ENCODE data around the gene PAK4. TPM values are rescaled to one million over a fixed set of nuclear protein-coding genes. Genes with fewer than 3 reads are reported as not detected.
"Not testable (repeated sequence)": the region's sequence is repeated elsewhere in the genome, so short reads cannot be mapped to it uniquely, and the experiment has no call there.

The PAK4 gene
- polyA plus RNA-seq, 1 donor (not counting 4 experiments of a cell fraction or from before 2014, with no cell fraction given): 11.2 TPM

DNA sequence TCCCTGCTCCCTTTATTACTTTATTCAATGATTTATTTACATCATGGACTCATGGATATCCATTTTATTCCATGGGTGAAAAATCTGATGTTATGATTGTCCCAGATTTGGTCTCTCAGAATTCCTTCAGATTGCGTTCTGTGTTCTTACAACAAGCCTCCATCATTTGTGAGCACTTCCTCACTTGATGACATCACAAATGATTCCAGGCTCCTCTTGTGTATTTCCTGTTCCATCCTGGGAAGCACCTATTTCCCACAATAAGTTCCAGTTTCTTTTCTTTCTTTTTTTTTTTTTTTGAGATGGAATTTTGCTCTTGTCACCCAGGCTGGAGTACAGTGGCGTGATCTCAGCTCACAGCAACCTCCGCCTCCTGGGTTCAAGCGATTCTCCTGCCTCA, 34.7 kb upstream of the PAK4 start:
- Histone ChIP-seq H4K20me1 (ENCODE audit: control insufficient read depth, extremely low read depth, insufficient read depth, low read length) (no peaks in the 10 kb centered on the region), H3K4me1 (ENCODE audit: control insufficient read depth, extremely low read depth, insufficient read depth, low read length) (peaks cover 3% of the 10 kb centered on the region), H3K27me3 (ENCODE audit: control insufficient read depth, extremely low read depth, insufficient read depth, low read length) (no peaks in the 10 kb centered on the region), H2AFZ (ENCODE audit: control insufficient read depth, low read length) (no peak overlapping the region), H3K4me2 (ENCODE audit: control insufficient read depth, extremely low read depth, insufficient read depth, low read depth, low read length) (no peak overlapping the region), H3K36me3 (ENCODE audit: control insufficient read depth in 2 of 2, extremely low read depth in 1 of 2, insufficient read depth in 2 of 2, low read length in 2 of 2) (no peaks in the 10 kb centered on the region), H3K27ac (ENCODE audit: control insufficient read depth, insufficient read depth, low read length) (no peak overlapping the region), H3K9me3 (ENCODE audit: control insufficient read depth, low read depth, low read length) (no peaks in the 10 kb centered on the region), H3K9ac (ENCODE audit: control insufficient read depth, extremely low read depth, insufficient read depth, low read length) (no peak overlapping the region), H3K4me3 (ENCODE audit: control insufficient read depth in 2 of 3, extremely low read depth in 1 of 3, insufficient read depth in 2 of 3, low read depth in 1 of 3, low read length in 3 of 3) (no peak overlapping the region), H3K79me2 (ENCODE audit: control insufficient read depth, insufficient read depth, low read length) (no peaks in the 10 kb centered on the region), H3K9me1 (ENCODE audit: control insufficient read depth, extremely low read depth, insufficient read depth, low read length) (no peaks in the 10 kb centered on the region)
- FAIRE-seq (no peak), DNase-seq (ENCODE audit: low read depth, low spot score) (no peak)
- TF ChIP-seq, protein P1, sequence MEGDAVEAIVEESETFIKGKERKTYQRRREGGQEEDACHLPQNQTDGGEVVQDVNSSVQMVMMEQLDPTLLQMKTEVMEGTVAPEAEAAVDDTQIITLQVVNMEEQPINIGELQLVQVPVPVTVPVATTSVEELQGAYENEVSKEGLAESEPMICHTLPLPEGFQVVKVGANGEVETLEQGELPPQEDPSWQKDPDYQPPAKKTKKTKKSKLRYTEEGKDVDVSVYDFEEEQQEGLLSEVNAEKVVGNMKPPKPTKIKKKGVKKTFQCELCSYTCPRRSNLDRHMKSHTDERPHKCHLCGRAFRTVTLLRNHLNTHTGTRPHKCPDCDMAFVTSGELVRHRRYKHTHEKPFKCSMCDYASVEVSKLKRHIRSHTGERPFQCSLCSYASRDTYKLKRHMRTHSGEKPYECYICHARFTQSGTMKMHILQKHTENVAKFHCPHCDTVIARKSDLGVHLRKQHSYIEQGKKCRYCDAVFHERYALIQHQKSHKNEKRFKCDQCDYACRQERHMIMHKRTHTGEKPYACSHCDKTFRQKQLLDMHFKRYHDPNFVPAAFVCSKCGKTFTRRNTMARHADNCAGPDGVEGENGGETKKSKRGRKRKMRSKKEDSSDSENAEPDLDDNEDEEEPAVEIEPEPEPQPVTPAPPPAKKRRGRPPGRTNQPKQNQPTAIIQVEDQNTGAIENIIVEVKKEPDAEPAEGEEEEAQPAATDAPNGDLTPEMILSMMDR (optimal IDR thresholded peaks at IDR 0.05 in 1 of 3, IDR thresholded peaks at IDR 0.05 in 1 of 3, conservative IDR thresholded peaks at IDR 0.05 in 1 of 3; ENCODE audit: extremely low read depth in 1 of 3, insufficient read depth in 2 of 3, low read length in 3 of 3): no peak
- TF ChIP-seq EZH2 (IDR thresholded peaks at IDR 0.05; ENCODE audit: low read length): no peak
- dilution Hi-C loops (cut with MboI; ENCODE audit: extremely low pct_ligation_motif_present, low sequenced_read_pairs): no loop called here

DNA sequence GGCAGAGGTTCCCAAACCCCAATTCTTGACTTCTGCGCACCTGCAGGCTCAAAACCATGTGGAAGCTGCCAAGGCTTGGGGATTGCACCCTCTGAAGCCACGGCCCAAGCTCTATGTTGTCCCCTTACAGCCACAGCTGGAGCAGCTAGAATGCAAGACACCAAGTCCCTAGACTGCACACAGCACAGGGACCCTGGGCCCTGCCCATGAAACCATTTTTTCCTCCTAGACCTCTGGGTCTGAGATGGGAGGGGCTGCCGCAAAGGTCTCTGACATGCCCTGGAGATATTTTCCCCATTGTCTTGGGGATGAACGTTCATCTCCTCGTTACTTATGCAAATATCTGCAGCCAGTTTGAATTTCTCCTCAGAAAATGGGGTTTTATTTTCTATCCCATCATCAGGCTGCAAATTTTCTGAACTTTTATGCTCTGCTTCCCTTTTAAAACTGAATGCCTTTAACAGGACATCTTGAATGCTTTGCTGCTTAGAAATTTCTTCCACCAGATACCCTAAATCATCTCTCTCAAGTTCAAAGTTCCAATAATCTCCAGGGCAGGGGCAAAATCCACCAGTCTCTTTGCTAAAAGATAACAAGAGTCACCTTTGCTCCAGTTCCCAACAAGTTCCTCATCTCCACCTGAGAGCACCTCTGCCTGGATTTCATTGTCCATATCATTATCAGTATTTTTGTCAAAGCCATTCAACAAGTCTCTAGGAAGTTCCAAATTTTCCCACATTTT, 29.6 kb upstream of the PAK4 start:
- H3K4me2 ChIP-seq (ENCODE audit: control insufficient read depth, extremely low read depth, insufficient read depth, low read depth, low read length); H3K9me1 ChIP-seq (ENCODE audit: control insufficient read depth, extremely low read depth, insufficient read depth, low read length); H3K9ac ChIP-seq (ENCODE audit: control insufficient read depth, extremely low read depth, insufficient read depth, low read length); FAIRE-seq; H4K20me1 ChIP-seq (ENCODE audit: control insufficient read depth, extremely low read depth, insufficient read depth, low read length); dilution Hi-C loops (cut with MboI; ENCODE audit: extremely low pct_ligation_motif_present, low sequenced_read_pairs); DNase-seq (ENCODE audit: low read depth, low spot score); H3K27ac ChIP-seq (ENCODE audit: control insufficient read depth, insufficient read depth, low read length); H3K4me1 ChIP-seq (ENCODE audit: control insufficient read depth, extremely low read depth, insufficient read depth, low read length); H2AFZ ChIP-seq (ENCODE audit: control insufficient read depth, low read length); H3K79me2 ChIP-seq (ENCODE audit: control insufficient read depth, insufficient read depth, low read length); H3K9me3 ChIP-seq (ENCODE audit: control insufficient read depth, low read depth, low read length); H3K4me3 ChIP-seq (ENCODE audit: control insufficient read depth in 2 of 3, extremely low read depth in 1 of 3, insufficient read depth in 2 of 3, low read depth in 1 of 3, low read length in 3 of 3); H3K36me3 ChIP-seq (ENCODE audit: control insufficient read depth in 2 of 2, extremely low read depth in 1 of 2, insufficient read depth in 2 of 2, low read length in 2 of 2); H3K27me3 ChIP-seq (ENCODE audit: control insufficient read depth, extremely low read depth, insufficient read depth, low read length): not testable (repeated sequence)

DNA sequence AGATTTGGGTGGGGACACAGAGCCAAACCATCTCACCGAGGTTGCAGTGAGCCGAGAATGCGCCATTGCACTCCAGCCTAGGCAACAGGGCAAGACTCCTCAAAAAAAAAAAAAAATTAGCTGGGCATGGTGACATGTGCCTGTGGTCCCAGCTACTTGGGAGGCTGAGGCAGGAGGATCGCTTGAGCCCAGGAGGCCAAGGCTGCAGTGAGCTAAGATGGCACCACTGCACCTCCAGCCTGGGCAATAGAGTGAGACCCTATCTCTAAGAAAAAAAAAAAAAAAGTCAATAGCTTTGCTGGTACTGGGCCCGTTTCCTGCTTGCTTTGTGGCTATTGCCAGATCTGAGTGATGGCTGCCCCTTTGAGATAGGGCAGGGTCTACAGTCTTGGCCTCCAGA, 28.3 kb upstream of the PAK4 start:
- no peaks in the 10 kb centered on the region for H3K79me2 ChIP-seq (ENCODE audit: control insufficient read depth, insufficient read depth, low read length)
- no peaks in the 10 kb centered on the region for H3K9me3 ChIP-seq (ENCODE audit: control insufficient read depth, low read depth, low read length)
- no peak for FAIRE-seq
- no peak overlapping the region for H3K4me2 ChIP-seq (ENCODE audit: control insufficient read depth, extremely low read depth, insufficient read depth, low read depth, low read length)
- no peak overlapping the region for H3K27ac ChIP-seq (ENCODE audit: control insufficient read depth, insufficient read depth, low read length)
- H3K4me1 ChIP-seq (ENCODE audit: control insufficient read depth, extremely low read depth, insufficient read depth, low read length): peaks cover 3% of the 10 kb centered on the region
- H3K27me3 ChIP-seq (ENCODE audit: control insufficient read depth, extremely low read depth, insufficient read depth, low read length): peaks cover 7% of the 10 kb centered on the region
- H4K20me1 ChIP-seq (ENCODE audit: control insufficient read depth, extremely low read depth, insufficient read depth, low read length): no peaks in the 10 kb centered on the region
- H3K9me1 ChIP-seq (ENCODE audit: control insufficient read depth, extremely low read depth, insufficient read depth, low read length): no peaks in the 10 kb centered on the region
- H3K4me3 ChIP-seq (ENCODE audit: control insufficient read depth in 2 of 3, extremely low read depth in 1 of 3, insufficient read depth in 2 of 3, low read depth in 1 of 3, low read length in 3 of 3): no peak overlapping the region
- H3K9ac ChIP-seq (ENCODE audit: control insufficient read depth, extremely low read depth, insufficient read depth, low read length): no peak overlapping the region
- H3K36me3 ChIP-seq (ENCODE audit: control insufficient read depth in 2 of 2, extremely low read depth in 1 of 2, insufficient read depth in 2 of 2, low read length in 2 of 2): no peaks in the 10 kb centered on the region
- DNase-seq (ENCODE audit: low read depth, low spot score): no peak
- H2AFZ ChIP-seq (ENCODE audit: control insufficient read depth, low read length): no peak overlapping the region
- dilution Hi-C loops (cut with MboI; ENCODE audit: extremely low pct_ligation_motif_present, low sequenced_read_pairs): no loop called here
- TF ChIP-seq, protein P1 (optimal IDR thresholded peaks at IDR 0.05 in 1 of 3, IDR thresholded peaks at IDR 0.05 in 1 of 3, conservative IDR thresholded peaks at IDR 0.05 in 1 of 3; ENCODE audit: extremely low read depth in 1 of 3, insufficient read depth in 2 of 3, low read length in 3 of 3): no peak
- no peak for TF ChIP-seq EZH2 (IDR thresholded peaks at IDR 0.05; ENCODE audit: low read length)
